Mucosa of descending colon (tissue), 3 donors: ENCODE results near the gene DLGAP1. TPM values are rescaled to one million over a fixed set of nuclear protein-coding genes. Genes with fewer than 3 reads are reported as not detected.

ENCODE experiments used
- ATAC-seq: fragments of 200-7000 bp; cut with Tn5 transposase; one replicate; pipeline ENCODE4 v1.9.1; 2020; ENCODE audit warnings: mild to moderate bottlenecking, moderate library complexity
- DNase-seq, 3 donors: peaks; one replicate each; pipeline ENCODE4 v3.0.0-alpha.2; 2020
- H3K36me3 ChIP-seq: fragments of 200-600 bp; one replicate; pipeline ENCODE4 v1.8.0; 2021; ENCODE audit warnings: low read depth, mild to moderate bottlenecking
- H3K4me1 ChIP-seq: fragments of 200-600 bp; one replicate; pipeline ENCODE4 v1.8.0; 2021; ENCODE audit warnings: low read depth, mild to moderate bottlenecking
- H3K4me3 ChIP-seq: fragments of 200-600 bp; one replicate; pipeline ENCODE4 v1.8.0; 2021; ENCODE audit warnings: mild to moderate bottlenecking
- H3K9me3 ChIP-seq: fragments of 200-600 bp; one replicate; pipeline ENCODE4 v1.8.0; 2021; ENCODE audit warnings: mild to moderate bottlenecking
- CTCF ChIP-seq: fragments of 200-600 bp; IDR thresholded peaks from one replicate; pipeline ENCODE4 v1.8.0; 2022; ENCODE audit warnings: antibody characterized with exemption, mild to moderate bottlenecking
- intact Hi-C, 2 donors: fragments of 100-400 bp; cut with DNase I in 1 of 2; cut with micrococcal nuclease in 1 of 2; formaldehyde crosslinking; loops; one replicate each; pipeline versions ENCODE4 v1.11.0 to v1.11.1; 2022; cut with DNase I, micrococcal nuclease
- total RNA-seq, 3 donors: library from RNA; stranded (reverse); fragmentation: NEBNext Ultra II Directional in 2 of 3; extraction: Animal tissue kit (Norgen Biotek cat#: 25700) in 2 of 3; gene quantifications; one replicate each; pipeline versions ENCODE4 v1.2.1 to v1.2.4, GENCODE V29; 2021 to 2023
- donor health status: DM: no; HTN: no; CAD: no; lungs with moderate emphysema.
- donor health status: DM: no; HTN: no; CAD: no.
- donor health status: DM: no; HTN: yes; CAD: no.

Gene DLGAP1
- total RNA-seq, 3 donors from 2014 or later: 0.46 to 6.8 (median 4.1) TPM

- intact Hi-C loops: no loop called here
- no peak for DNase-seq
- no peak for ATAC-seq
These were observed 243.8 kb downstream of the DLGAP1 start for GRCh38 chr18:4211111-4211837.

GRCh38 chr18:4208366-4208765 lies 246.7 kb downstream of the DLGAP1 start:
- Histone ChIP-seq H3K4me1 (no peaks in the 10 kb centered on the region), H3K9me3 (no peaks in the 10 kb centered on the region), H3K36me3 (no peaks in the 10 kb centered on the region), H3K4me3 (no peak overlapping the region)
- no peak for ATAC-seq
- intact Hi-C loops: no loop called here
- no peak for DNase-seq
- TF ChIP-seq CTCF: no peak

More at GRCh38 chr18:4211111-4211837, 243.8 kb downstream of the DLGAP1 start:
- no peaks in the 10 kb centered on the region for H3K4me1 ChIP-seq
- H3K36me3 ChIP-seq: no peaks in the 10 kb centered on the region
- H3K4me3 ChIP-seq: no peak overlapping the region
- no peaks in the 10 kb centered on the region for H3K9me3 ChIP-seq
- TF ChIP-seq CTCF: no peak

GRCh38 chr18:4207383-4207985 lies 247.6 kb downstream of the DLGAP1 start:
- ATAC-seq (no peak), DNase-seq (no peak)
- Histone ChIP-seq H3K4me1 (no peaks in the 10 kb centered on the region), H3K36me3 (no peaks in the 10 kb centered on the region), H3K9me3 (no peaks in the 10 kb centered on the region), H3K4me3 (no peak overlapping the region)
- intact Hi-C loops: no loop called here
- TF ChIP-seq CTCF: no peak

- no peak for ATAC-seq
- Histone ChIP-seq H3K36me3 (no peaks in the 10 kb centered on the region), H3K4me1 (no peaks in the 10 kb centered on the region), H3K4me3 (no peak overlapping the region), H3K9me3 (no peaks in the 10 kb centered on the region)
- no peak for TF ChIP-seq CTCF
- no peak for DNase-seq
- intact Hi-C loops: no loop called here
These were observed 250.7 kb downstream of the DLGAP1 start for GRCh38 chr18:4204438-4204720.

- intact Hi-C loops: no loop called here
These were observed 251.3 kb downstream of the DLGAP1 start for GRCh38 chr18:4203568-4204437.

More at GRCh38 chr18:4203568-4204437, 251.3 kb downstream of the DLGAP1 start:
- H3K4me3 ChIP-seq: no peak overlapping the region
- TF ChIP-seq CTCF: no peak
- no peaks in the 10 kb centered on the region for H3K36me3 ChIP-seq
- H3K9me3 ChIP-seq: no peaks in the 10 kb centered on the region
- DNase-seq (no peak), ATAC-seq (no peak)
- H3K4me1 ChIP-seq: no peaks in the 10 kb centered on the region
